Hematopoietic multipotent progenitor cell treated with erythropoietin and hydrocortisone succinate and interleukin-3 and kit ligand, for 4 days (in vitro differentiated cells): ENCODE results near the gene SELENOP.
"Not testable (repeated sequence)": the region's sequence is repeated elsewhere in the genome, so short reads cannot be mapped to it uniquely, and the experiment has no call there.

Experiments used
- DNase-seq: peaks from one replicate; pipeline ENCODE4 v3.0.0-alpha.2; 2015

The SELENOP gene, protein sequence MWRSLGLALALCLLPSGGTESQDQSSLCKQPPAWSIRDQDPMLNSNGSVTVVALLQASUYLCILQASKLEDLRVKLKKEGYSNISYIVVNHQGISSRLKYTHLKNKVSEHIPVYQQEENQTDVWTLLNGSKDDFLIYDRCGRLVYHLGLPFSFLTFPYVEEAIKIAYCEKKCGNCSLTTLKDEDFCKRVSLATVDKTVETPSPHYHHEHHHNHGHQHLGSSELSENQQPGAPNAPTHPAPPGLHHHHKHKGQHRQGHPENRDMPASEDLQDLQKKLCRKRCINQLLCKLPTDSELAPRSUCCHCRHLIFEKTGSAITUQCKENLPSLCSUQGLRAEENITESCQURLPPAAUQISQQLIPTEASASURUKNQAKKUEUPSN

GRCh38 chr5:42811591-42812446, at the start of gene SELENOP:
SELENOP (minus strand) TSS chr5:42811892; CDS start chr5:42808353, 3,539 bp downstream.
- DNase-seq, result peak; percentile 46

- no peak for DNase-seq
Measured at GRCh38 chr5:42858687-42859086, 47.0 kb upstream of the SELENOP start.

- no peak for DNase-seq
Measured at GRCh38 chr5:42858031-42858643, 46.4 kb upstream of the SELENOP start.

DNA sequence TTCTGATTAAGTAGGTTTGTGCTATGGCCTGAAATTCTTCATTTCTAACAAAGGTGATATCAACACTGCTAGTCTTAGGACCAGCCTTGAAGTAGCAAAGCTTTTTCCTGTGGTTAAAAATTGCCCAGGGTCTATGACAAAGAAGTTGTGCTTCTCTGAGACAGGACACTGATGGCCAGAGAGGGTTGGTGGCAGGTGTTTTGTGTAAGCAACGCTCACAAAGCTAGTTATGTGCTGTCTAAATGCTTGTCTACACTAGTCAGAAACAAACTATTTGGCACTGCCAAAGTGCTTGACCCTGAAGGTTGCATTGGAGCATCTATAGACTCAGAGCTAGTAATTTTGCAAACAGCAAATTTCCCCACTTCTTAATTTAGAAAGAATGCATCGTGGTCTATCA, 44.1 kb upstream of the SELENOP start:
- DNase-seq, result no peak

DNA sequence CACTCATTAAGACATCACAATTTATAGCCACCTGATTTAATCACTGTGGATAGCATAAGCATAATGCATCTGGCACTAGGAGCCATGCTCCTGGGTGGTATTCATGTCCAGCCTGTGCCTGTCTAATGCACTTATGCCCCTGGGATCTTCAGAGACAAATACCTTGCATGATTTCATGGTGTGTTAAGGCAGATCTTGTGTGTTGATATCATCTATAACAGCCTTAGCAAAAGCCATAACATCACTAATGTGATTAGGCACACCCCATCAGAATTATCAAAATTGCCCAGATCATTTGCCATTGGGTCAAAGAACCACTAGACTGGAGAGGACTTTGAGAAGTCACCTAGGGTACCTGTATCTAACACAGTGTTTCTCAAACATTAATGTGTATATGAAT, 43.7 kb upstream of the SELENOP start:
- no peak for DNase-seq

GRCh38 chr5:42854795-42855194, 43.1 kb upstream of the SELENOP start:
- no peak for DNase-seq

GRCh38 chr5:42852826-42853225, 41.1 kb upstream of the SELENOP start:
- no peak for DNase-seq

GRCh38 chr5:42851481-42851880, 39.8 kb upstream of the SELENOP start:
- no peak for DNase-seq

GRCh38 chr5:42848545-42848944, 36.9 kb upstream of the SELENOP start:
- DNase-seq, result no peak

GRCh38 chr5:42844408-42844807, 32.7 kb upstream of the SELENOP start:
- DNase-seq, result not testable (repeated sequence)

DNA sequence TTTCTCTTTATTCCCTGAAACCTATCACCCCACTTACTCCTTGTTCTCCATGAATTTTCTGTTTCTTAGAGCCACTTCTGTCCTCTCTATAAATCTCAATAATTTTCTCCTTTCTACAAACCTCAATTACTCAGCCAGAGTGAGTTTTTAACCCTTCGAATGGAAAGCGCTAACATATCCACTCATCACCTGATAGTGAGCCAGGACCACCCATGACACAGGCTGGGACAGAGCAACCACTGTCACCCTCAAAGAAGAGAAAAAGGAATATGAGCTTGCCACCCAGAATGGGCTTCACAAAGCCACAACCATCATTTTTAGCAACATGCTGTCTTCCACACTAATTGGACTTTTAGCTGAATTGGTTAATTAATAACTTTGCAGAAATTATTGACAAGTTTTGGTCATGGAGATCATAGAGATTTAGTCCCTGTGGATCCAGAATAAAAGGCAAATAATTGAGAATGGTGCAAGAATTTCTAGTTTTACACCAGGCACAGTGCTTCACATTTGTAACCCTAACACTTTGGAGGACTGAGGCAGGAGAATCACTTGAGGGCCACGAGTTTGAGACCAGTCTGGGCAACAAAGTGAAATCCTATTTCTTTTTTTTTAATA, 32.1 kb upstream of the SELENOP start:
- no peak for DNase-seq

- DNase-seq, result no peak
Measured at GRCh38 chr5:42842921-42843641, 31.4 kb upstream of the SELENOP start.

DNA sequence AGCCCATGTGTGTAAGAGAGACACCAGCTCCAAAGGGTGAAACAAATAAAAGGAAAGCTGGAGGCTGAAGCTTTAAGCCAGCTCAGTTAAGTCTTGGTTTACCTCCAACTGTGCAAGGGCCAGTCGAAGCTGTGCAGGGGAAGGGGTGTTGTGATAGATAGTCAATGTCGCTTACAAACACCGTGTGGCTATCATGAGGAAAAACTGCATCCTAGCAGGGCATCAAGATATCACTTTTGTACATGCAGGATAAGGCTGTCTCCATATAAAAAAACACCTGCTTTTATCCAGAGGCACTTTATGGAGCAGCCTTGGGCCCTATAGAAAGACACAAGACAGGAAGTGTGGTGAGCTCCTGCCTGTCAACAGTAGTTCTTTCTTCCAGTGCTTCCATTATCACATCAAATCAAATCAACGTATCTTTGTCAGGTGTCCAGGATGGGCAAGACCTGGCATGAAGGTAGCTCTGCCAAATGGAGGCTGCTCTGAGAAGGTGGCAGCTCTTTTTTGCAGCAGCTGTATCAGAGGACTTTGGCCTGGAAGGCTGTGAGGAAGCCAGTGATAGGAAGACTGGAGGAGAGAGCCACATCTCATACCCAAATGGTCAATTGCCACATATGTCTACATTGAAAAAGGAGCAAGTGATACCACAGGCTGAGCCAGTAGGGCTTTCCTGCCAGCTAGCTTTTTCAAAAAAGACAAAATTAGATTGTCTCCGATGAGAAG, 29.3 kb upstream of the SELENOP start:
- DNase-seq, result peak; percentile 29

DNA sequence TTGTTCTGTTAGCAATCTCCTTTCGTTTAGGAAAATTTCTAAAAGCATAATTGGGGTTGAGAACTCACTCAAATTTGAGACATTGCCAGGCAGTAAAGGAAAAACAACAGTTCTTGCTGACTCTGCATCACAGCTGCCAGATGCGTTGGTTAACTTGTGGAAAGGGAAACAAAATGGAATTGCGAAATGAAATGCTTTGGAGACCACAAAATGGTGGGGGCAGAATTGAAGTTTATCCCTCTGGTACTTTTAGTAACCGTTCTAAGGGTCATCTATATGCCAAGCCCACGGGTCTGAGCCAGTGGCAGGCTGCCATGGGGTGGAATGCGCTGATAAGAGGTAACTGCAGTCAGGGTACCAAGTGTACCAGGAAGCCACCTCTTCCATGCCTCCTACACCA, 28.6 kb upstream of the SELENOP start:
- DNase-seq, result peak; percentile 80

DNA sequence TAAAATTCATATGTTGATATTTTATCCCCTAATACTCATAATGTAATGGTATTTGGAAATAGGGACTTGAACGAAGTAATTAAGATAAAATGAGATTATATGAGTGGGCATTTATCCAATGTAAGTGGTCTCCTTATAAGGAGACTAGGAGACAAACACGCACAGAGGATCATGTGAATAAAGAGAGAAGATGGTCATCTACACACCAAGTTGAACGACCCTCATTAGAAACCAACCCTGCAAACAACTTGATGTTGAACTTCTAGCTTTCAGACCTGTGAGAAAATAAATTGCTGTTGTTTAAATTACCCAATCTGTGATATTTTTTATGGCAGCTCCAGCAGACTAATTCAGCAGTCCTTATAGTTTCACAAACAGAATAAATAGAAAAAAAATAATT, 27.5 kb upstream of the SELENOP start:
- no peak for DNase-seq

- DNase-seq, result no peak
Measured at GRCh38 chr5:42837601-42838000, 25.9 kb upstream of the SELENOP start.

DNA sequence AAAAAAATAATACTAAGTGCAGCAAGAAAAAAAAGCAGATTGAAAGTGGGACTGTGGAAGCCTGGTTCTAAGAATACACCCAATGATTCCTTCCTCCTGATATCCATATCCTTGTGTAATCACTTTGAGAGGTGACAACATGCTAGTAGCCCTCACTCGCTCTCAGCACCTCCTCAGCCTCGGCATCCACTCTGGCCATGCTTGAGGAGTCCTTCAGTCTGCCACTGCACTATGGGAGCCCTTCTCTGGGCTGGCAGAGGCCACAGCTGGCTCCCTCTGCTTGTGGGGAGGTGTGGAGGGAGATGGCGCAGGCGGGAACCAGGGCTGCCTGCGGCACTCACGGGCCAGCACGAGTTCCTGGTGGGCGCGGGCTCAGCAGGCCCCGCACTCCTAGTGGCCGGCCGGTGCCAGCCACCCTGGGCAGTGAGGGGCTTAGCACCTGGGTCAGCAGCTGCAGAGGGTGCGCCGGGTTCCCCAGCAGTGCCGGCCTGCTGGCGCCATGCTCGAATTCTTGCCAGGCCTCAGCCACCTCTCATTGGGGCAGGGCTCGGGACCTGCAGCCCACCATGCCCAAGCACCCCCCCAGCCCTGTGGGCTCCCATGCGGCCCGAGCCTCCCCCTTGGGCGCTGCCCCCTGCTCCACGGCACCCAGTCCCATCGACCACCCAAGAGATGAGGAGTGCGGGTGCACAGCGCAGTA, 24.5 kb upstream of the SELENOP start:
- DNase-seq, result no peak

DNA sequence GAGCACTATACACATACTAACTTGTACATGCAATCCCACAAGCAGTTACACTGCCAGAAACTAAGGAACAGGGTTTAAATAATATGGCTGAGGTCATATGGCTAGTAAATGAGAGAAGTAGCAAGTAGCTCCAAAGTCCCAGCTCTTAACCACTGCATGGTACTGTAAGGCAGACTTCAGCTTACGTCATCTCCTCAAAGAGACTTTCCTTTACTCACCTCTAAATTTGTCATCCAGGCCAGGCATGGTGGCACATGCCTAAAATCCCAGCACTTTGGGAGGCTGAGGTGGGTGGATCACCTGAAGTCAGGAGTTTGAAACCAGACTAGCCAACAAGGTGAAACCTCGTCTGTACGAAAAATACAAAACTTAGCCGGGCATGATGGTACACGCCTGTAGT, 20.4 kb upstream of the SELENOP start:
- DNase-seq, result no peak

DNA sequence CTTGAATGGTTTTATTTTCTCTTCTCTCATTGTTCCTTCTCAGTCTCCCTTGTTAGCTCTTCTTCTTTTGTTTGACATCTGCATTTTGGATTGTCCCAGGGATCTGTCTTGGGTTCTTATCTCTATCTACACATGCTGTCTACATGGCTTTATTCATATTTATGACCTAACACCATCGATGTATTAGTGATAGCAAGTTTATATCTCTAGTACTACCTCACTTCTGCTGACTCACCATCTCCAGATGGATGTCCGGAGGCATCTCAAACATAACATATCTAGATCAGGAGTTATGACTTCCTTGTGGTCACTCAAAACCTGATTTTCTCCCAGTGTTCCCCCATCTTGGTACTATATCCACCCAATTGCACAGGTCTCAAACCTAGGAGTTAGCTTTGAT, 19.2 kb upstream of the SELENOP start:
- no peak for DNase-seq

- DNase-seq, result no peak
Measured at GRCh38 chr5:42828671-42829070, 17.0 kb upstream of the SELENOP start.
